ENCODE data around the gene TOP3B. TPM values are rescaled to one million over a fixed set of nuclear protein-coding genes. Genes with fewer than 3 reads are reported as not detected.

The TOP3B gene
- total and polyA plus RNA-seq, 4 donors = 6.0 to 26.9 (median 8.8) TPM

- DNase-seq (ENCODE audit: low spot score) = no peak
- 68% methylated on average over 3 of the region's 3 CpGs for WGBS
- H3K36me3 ChIP-seq (ENCODE audit: control insufficient read depth in 4 of 4, insufficient read depth in 3 of 4, low read depth in 1 of 4, low read length in 3 of 4) = no peaks in the 10 kb centered on the region
- no peak overlapping the region for H3K4me3 ChIP-seq (ENCODE audit: low read depth in 1 of 3, low read length in 3 of 3)
- H3K4me1 ChIP-seq (ENCODE audit: control insufficient read depth in 4 of 4, insufficient read depth in 4 of 4, low read length in 3 of 4) = no peaks in the 10 kb centered on the region
- H3K9me3 ChIP-seq (ENCODE audit: control insufficient read depth in 4 of 4, low read length in 3 of 4) = peaks cover 0 to 2% (median 0%) of the 10 kb centered on the region in 4 donors
- H3K27ac ChIP-seq (ENCODE audit: low read depth in 1 of 2, low read length in 2 of 2) = no peak overlapping the region
- H3K27me3 ChIP-seq (ENCODE audit: control insufficient read depth in 4 of 4, insufficient read depth in 4 of 4, low read length in 3 of 4) = no peaks in the 10 kb centered on the region
- TF ChIP-seq FOXA1 (IDR thresholded peaks at IDR 0.05) = no peak
- TF ChIP-seq ATF3 (IDR thresholded peaks at IDR 0.05) = no peak
- TF ChIP-seq TAF1 (conservative IDR thresholded peaks at IDR 0.05) = no peak
- no peak for TF ChIP-seq RAD21 (IDR thresholded peaks at IDR 0.05)
- no peak for TF ChIP-seq SP1 (IDR thresholded peaks at IDR 0.05)
- TF ChIP-seq HNF4A (conservative IDR thresholded peaks at IDR 0.05) = no peak
- no peak for TF ChIP-seq ZBTB33 (IDR thresholded peaks at IDR 0.05)
- no peak for TF ChIP-seq YY1 (IDR thresholded peaks at IDR 0.05)
- no peak for TF ChIP-seq JUND (IDR thresholded peaks at IDR 0.05)
- no peak overlapping the region for H3K9ac ChIP-seq (ENCODE audit: low read depth in 1 of 2, low read length in 2 of 2)
Observed at GRCh38 chr22:22009661-22010060, 27.1 kb upstream of the TOP3B start.

GRCh38 chr22:22006596-22006990 lies 24.0 kb upstream of the TOP3B start:
- Histone ChIP-seq H3K27me3 (ENCODE audit: control insufficient read depth in 4 of 4, insufficient read depth in 4 of 4, low read length in 3 of 4) (no peaks in the 10 kb centered on the region), H3K9ac (ENCODE audit: low read depth in 1 of 2, low read length in 2 of 2) (no peak overlapping the region), H3K27ac (ENCODE audit: low read depth in 1 of 2, low read length in 2 of 2) (no peak overlapping the region), H3K4me1 (ENCODE audit: control insufficient read depth in 4 of 4, insufficient read depth in 4 of 4, low read length in 3 of 4) (no peaks in the 10 kb centered on the region), H3K4me3 (ENCODE audit: low read depth in 1 of 3, low read length in 3 of 3) (no peak overlapping the region), H3K9me3 (ENCODE audit: control insufficient read depth in 4 of 4, low read length in 3 of 4) (no peaks in the 10 kb centered on the region), H3K36me3 (ENCODE audit: control insufficient read depth in 4 of 4, insufficient read depth in 3 of 4, low read depth in 1 of 4, low read length in 3 of 4) (no peaks in the 10 kb centered on the region)
- TF ChIP-seq MAX (IDR thresholded peaks at IDR 0.05) (no peak), ATF3 (IDR thresholded peaks at IDR 0.05) (no peak), CTCF (IDR thresholded peaks at IDR 0.05; ENCODE audit: low read depth, low read length, missing input control) (no peak), GABPA (IDR thresholded peaks at IDR 0.05 in 1 of 2, conservative IDR thresholded peaks at IDR 0.05 in 1 of 2) (no peak), HNF4G (IDR thresholded peaks at IDR 0.05) (no peak), REST (IDR thresholded peaks at IDR 0.05) (no peak), NR2F2 (IDR thresholded peaks at IDR 0.05) (no peak), JUND (IDR thresholded peaks at IDR 0.05) (no peak)
- no peak for DNase-seq (ENCODE audit: low spot score)
- WGBS = 96% methylated on average over 6 of the region's 6 CpGs

All from liver (tissue), 9 donors.